ENCODE results near the gene ARHGAP27. TPM values are rescaled to one million over a fixed set of nuclear protein-coding genes. Genes with fewer than 3 reads are reported as not detected.

ARHGAP27 gene
- total and polyA plus RNA-seq, 9 of the 15 experiments (the other 6 are each of a cell fraction or from before 2014, with no cell fraction given) = 0.04 to 4.6 (median 2.1) TPM

DNA sequence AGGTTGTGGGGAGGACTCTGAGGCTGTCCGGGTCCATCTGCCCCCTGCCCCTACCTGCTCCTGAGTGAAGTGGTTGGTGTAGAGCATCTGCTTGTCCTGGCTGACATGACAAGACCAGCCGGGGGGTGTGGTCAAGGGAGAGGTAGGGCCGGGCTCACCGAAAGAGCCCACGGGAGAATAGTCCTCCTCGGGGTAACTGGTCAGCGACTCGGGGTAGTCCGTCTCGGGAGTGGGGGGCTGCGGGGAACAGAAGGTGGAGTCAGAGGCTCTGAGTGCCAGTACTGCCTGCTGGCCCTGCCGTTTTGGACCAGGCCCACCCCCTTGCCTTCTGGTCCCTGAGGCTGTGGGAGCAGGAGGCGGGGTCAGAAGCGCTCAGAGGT, 27.8 kb downstream of the ARHGAP27 start:
- BruUV-seq (replicated peaks) = no TSS peak
- FAIRE-seq (no peak), DNase-seq (ENCODE audit: extremely low read depth in 1 of 4, low spot score in 3 of 4) (no peak), ATAC-seq (peak; percentile 16)
- POLR2A ChIA-PET = interaction anchor here (0.9 to 1.2 kb wide), 2 partner anchors 127 to 256 kb away, joined by 3 read pairs; no protein-coding TSS in a partner anchor
- Histone ChIP-seq H3K36me3 (ENCODE audit: control insufficient read depth, insufficient read depth, low read length) (no peaks in the 10 kb centered on the region), H3K4me3 (no peak overlapping the region), H3K9ac (ENCODE audit: insufficient read depth in 1 of 2, low read depth in 2 of 2, low read length in 2 of 2) (peak overlapping the region in 1 of 2 experiments; percentile 55; a peak in 2 of 4 replicates), H2AFZ (ENCODE audit: low read depth, low read length) (peak overlapping the region; percentile 14; the same call in 1 of the 2 replicates), H3K4me2 (ENCODE audit: insufficient read depth, low read length) (peak overlapping the region; percentile 49), H4K20me1 (replicated peaks; ENCODE audit: control insufficient read depth, insufficient read depth, low read length) (peaks cover 5% of the 10 kb centered on the region; the same call in 1 of the 2 replicates), H3K79me2 (ENCODE audit: control insufficient read depth, insufficient read depth, low read length) (no peaks in the 10 kb centered on the region), H3K4me1 (replicated peaks in 1 of 2; ENCODE audit: control insufficient read depth in 2 of 2, insufficient read depth in 2 of 2, low read length in 2 of 2) (peaks cover 2 to 14% of the 10 kb centered on the region in 2 experiments; a peak in 4 of 5 replicates), H3K9me1 (ENCODE audit: control insufficient read depth, insufficient read depth, low read length) (peaks cover 2% of the 10 kb centered on the region), H3K9me3 (replicated peaks; ENCODE audit: control insufficient read depth, insufficient read depth, low read depth, low read length) (no peaks in the 10 kb centered on the region), H3K27me3 (ENCODE audit: control insufficient read depth in 2 of 2, insufficient read depth in 2 of 2, low read length in 2 of 2) (no peaks in the 10 kb centered on the region; a peak in 1 of 5 replicates), H3K27ac (ENCODE audit: extremely low read depth, low read depth, low read length) (no peak overlapping the region)
- in situ Hi-C loops (cut with MboI) (loop anchor here (25.0 kb wide), 1 partner anchor 432 kb away; the partner anchor contains the start of gene SPPL2C), intact Hi-C loops (cut with micrococcal nuclease) (no loop called here)
- CTCF ChIA-PET (ENCODE audit: low intra/inter-chr PET ratio) = interaction anchor here (0.7 kb wide), 1 partner anchor 95 kb away, joined by 3 read pairs; no protein-coding TSS in a partner anchor
- no peak for TF ChIP-seq RFX1 (IDR thresholded peaks at IDR 0.05)
- TF ChIP-seq ZNF263 (CRISPR knock-in tag; IDR thresholded peaks at IDR 0.05; ENCODE audit: borderline replicate concordance) = peak; percentile 29; the same call in 1 of the 2 replicates
- 31% methylated on average over 14 of the region's 14 CpGs for WGBS (ENCODE audit: insufficient coverage, low coverage, missing lambda C conversion rate)

DNA sequence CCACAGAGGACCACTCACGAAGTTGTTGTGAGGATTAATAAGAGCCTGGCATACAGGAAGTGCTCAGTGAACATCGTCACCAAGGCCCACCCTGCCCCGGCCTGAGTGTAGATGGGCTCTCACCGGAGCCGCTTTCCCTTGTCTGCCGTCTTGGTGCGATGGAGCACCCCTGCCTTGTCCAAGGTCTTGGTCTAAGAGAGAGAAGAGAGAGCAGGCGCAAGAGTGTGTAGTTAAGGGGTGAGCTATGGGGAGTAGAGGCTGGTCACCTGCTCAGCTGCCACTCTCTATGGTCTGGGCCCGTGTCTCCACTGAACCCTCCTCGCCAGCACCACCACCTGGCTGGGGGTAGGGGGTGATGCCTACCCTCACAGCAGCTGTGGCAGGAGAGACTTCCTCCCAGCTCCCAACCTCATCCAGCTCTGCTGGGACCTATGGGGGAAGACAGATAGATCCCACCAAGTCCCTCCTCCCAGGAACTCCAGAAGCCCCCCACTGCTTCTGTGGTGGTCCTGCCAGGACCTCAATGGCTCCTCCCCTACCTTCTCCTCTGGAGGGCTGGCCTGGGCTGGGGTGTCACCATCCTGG, 28.7 kb downstream of the ARHGAP27 start:
- H4K20me1 ChIP-seq (replicated peaks; ENCODE audit: control insufficient read depth, insufficient read depth, low read length) = peaks cover under 1% of the 10 kb centered on the region; the same call in 1 of the 2 replicates

More for the DNA sequence above, 28.7 kb downstream of the ARHGAP27 start:
- intact Hi-C loops (cut with micrococcal nuclease) (no loop called here), in situ Hi-C loops (cut with MboI) (loop anchor here (25.0 kb wide), 1 partner anchor 433 kb away; the partner anchor contains the start of gene SPPL2C)
- BruUV-seq (replicated peaks) = no TSS peak
- H3K9me1 ChIP-seq (ENCODE audit: control insufficient read depth, insufficient read depth, low read length) = no peaks in the 10 kb centered on the region
- H3K4me3 ChIP-seq = no peak overlapping the region
- FAIRE-seq (no peak), ATAC-seq (no peak), DNase-seq (ENCODE audit: extremely low read depth in 1 of 4, low spot score in 3 of 4) (no peak)
- 73% methylated on average over 10 of the region's 10 CpGs for WGBS (ENCODE audit: insufficient coverage, low coverage, missing lambda C conversion rate)
- no peak overlapping the region for H3K27ac ChIP-seq (ENCODE audit: extremely low read depth, low read depth, low read length)
- no peak overlapping the region for H2AFZ ChIP-seq (ENCODE audit: low read depth, low read length)
- POLR2A ChIA-PET = interaction anchor here (0.9 to 1.2 kb wide), 2 partner anchors 126 to 255 kb away, joined by 3 read pairs; no protein-coding TSS in a partner anchor
- no peak overlapping the region for H3K4me2 ChIP-seq (ENCODE audit: insufficient read depth, low read length)
- H3K36me3 ChIP-seq (ENCODE audit: control insufficient read depth, insufficient read depth, low read length) = no peaks in the 10 kb centered on the region
- H3K9ac ChIP-seq (ENCODE audit: insufficient read depth in 1 of 2, low read depth in 2 of 2, low read length in 2 of 2) = 0 out of 4 replicates have a peak overlapping the region, but pooled peaks of 1 of the 2 experiments have one; percentile 9
- peaks cover 2 to 14% of the 10 kb centered on the region in 2 experiments; a peak in 4 of 5 replicates for H3K4me1 ChIP-seq (replicated peaks in 1 of 2; ENCODE audit: control insufficient read depth in 2 of 2, insufficient read depth in 2 of 2, low read length in 2 of 2)
- CTCF ChIA-PET (ENCODE audit: low intra/inter-chr PET ratio) = no interaction called here
- no peak for TF ChIP-seq FUS (optimal IDR thresholded peaks at IDR 0.05; ENCODE audit: low read depth, low read length)
- TF ChIP-seq HNRNPL (IDR thresholded peaks at IDR 0.05; ENCODE audit: low read depth, low read length) = no peak
- no peak for TF ChIP-seq RBM22 (IDR thresholded peaks at IDR 0.05; ENCODE audit: low read depth, low read length, poor library complexity, severe bottlenecking)
- no peak for TF ChIP-seq CREM (IDR thresholded peaks at IDR 0.05; ENCODE audit: low read depth)
- TF ChIP-seq ZNF830 (CRISPR knock-in tag; IDR thresholded peaks at IDR 0.05) = no peak
- no peak for TF ChIP-seq STAG1 (CRISPR knock-in tag; IDR thresholded peaks at IDR 0.05; ENCODE audit: borderline replicate concordance)
- H3K79me2 ChIP-seq (ENCODE audit: control insufficient read depth, insufficient read depth, low read length) = no peaks in the 10 kb centered on the region
- no peaks in the 10 kb centered on the region; a peak in 1 of 5 replicates for H3K27me3 ChIP-seq (ENCODE audit: control insufficient read depth in 2 of 2, insufficient read depth in 2 of 2, low read length in 2 of 2)
- no peaks in the 10 kb centered on the region for H3K9me3 ChIP-seq (replicated peaks; ENCODE audit: control insufficient read depth, insufficient read depth, low read depth, low read length)
